ENCODE data around the gene CYFIP2. TPM values are rescaled to one million over a fixed set of nuclear protein-coding genes. Genes with fewer than 3 reads are reported as not detected.

Gene CYFIP2
- total and polyA plus RNA-seq, 2 donors from 2014 or later = 128 to 217 TPM

- no peak for FAIRE-seq
- peaks cover 0 to 34% (median 17%) of the 10 kb centered on the region in 3 donors for H3K36me3 ChIP-seq (ENCODE audit: control insufficient read depth in 2 of 3, insufficient read depth in 3 of 3, low read length in 3 of 3)
These were observed 88.9 kb downstream of the CYFIP2 start for GRCh38 chr5:157354800-157355199.

GRCh38 chr5:157356576-157356975 lies 90.7 kb downstream of the CYFIP2 start:
- H3K4me1 ChIP-seq (ENCODE audit: control insufficient read depth in 2 of 3, insufficient read depth in 2 of 3, low read depth in 1 of 3, low read length in 3 of 3) = no peaks in the 10 kb centered on the region
- H3K27me3 ChIP-seq (ENCODE audit: control insufficient read depth, insufficient read depth, low read length) = no peaks in the 10 kb centered on the region
- DNase-seq (no peak), FAIRE-seq (no peak)
- intact Hi-C loops (cut with DNase I) = no loop called here
- no peaks in the 10 kb centered on the region for H3K9me3 ChIP-seq (ENCODE audit: control insufficient read depth in 2 of 3, insufficient read depth in 1 of 3, low read length in 3 of 3)
- TF ChIP-seq CTCF (IDR thresholded peaks at IDR 0.05; ENCODE audit: borderline replicate concordance, extremely low read depth, insufficient read depth) = no peak
- H3K9ac ChIP-seq (ENCODE audit: low read length in 3 of 3) = no peak overlapping the region
- H3K4me3 ChIP-seq (ENCODE audit: low read length in 3 of 3) = no peak overlapping the region
- no peak overlapping the region for H3K27ac ChIP-seq (ENCODE audit: low read depth in 2 of 2, low read length in 2 of 2)
- H3K36me3 ChIP-seq (ENCODE audit: control insufficient read depth in 2 of 3, insufficient read depth in 3 of 3, low read length in 3 of 3) = peaks cover 0 to 51% (median 33%) of the 10 kb centered on the region in 3 donors

More at GRCh38 chr5:157354800-157355199, 88.9 kb downstream of the CYFIP2 start:
- peak; percentile 7 for TF ChIP-seq CTCF (IDR thresholded peaks at IDR 0.05; ENCODE audit: borderline replicate concordance, extremely low read depth, insufficient read depth)
- no peaks in the 10 kb centered on the region for H3K9me3 ChIP-seq (ENCODE audit: control insufficient read depth in 2 of 3, insufficient read depth in 1 of 3, low read length in 3 of 3)
- DNase-seq = peak in 1 of 5 donors; percentile 10
- no peaks in the 10 kb centered on the region for H3K27me3 ChIP-seq (ENCODE audit: control insufficient read depth, insufficient read depth, low read length)
- no peak overlapping the region for H3K27ac ChIP-seq (ENCODE audit: low read depth in 2 of 2, low read length in 2 of 2)
- no peak overlapping the region for H3K9ac ChIP-seq (ENCODE audit: low read length in 3 of 3)
- intact Hi-C loops (cut with DNase I) = no loop called here
- H3K4me3 ChIP-seq (ENCODE audit: low read length in 3 of 3) = no peak overlapping the region
- H3K4me1 ChIP-seq (ENCODE audit: control insufficient read depth in 2 of 3, insufficient read depth in 2 of 3, low read depth in 1 of 3, low read length in 3 of 3) = no peaks in the 10 kb centered on the region

- peaks cover 0 to 60% (median 33%) of the 10 kb centered on the region in 3 donors for H3K36me3 ChIP-seq (ENCODE audit: control insufficient read depth in 2 of 3, insufficient read depth in 3 of 3, low read length in 3 of 3)
- FAIRE-seq = no peak
- intact Hi-C loops (cut with DNase I) = no loop called here
- no peak for TF ChIP-seq CTCF (IDR thresholded peaks at IDR 0.05; ENCODE audit: borderline replicate concordance, extremely low read depth, insufficient read depth)
- DNase-seq = no peak
- H3K9me3 ChIP-seq (ENCODE audit: control insufficient read depth in 2 of 3, insufficient read depth in 1 of 3, low read length in 3 of 3) = no peaks in the 10 kb centered on the region
- no peak overlapping the region for H3K4me3 ChIP-seq (ENCODE audit: low read length in 3 of 3)
- no peak overlapping the region for H3K9ac ChIP-seq (ENCODE audit: low read length in 3 of 3)
- no peaks in the 10 kb centered on the region for H3K27me3 ChIP-seq (ENCODE audit: control insufficient read depth, insufficient read depth, low read length)
- no peaks in the 10 kb centered on the region for H3K4me1 ChIP-seq (ENCODE audit: control insufficient read depth in 2 of 3, insufficient read depth in 2 of 3, low read depth in 1 of 3, low read length in 3 of 3)
- H3K27ac ChIP-seq (ENCODE audit: low read depth in 2 of 2, low read length in 2 of 2) = no peak overlapping the region
These were observed 91.9 kb downstream of the CYFIP2 start for GRCh38 chr5:157357823-157358222.

GRCh38 chr5:157358871-157359270 lies 92.9 kb downstream of the CYFIP2 start:
- FAIRE-seq (no peak), DNase-seq (no peak)
- Histone ChIP-seq H3K9me3 (ENCODE audit: control insufficient read depth in 2 of 3, insufficient read depth in 1 of 3, low read length in 3 of 3) (no peaks in the 10 kb centered on the region), H3K4me3 (ENCODE audit: low read length in 3 of 3) (no peak overlapping the region), H3K4me1 (ENCODE audit: control insufficient read depth in 2 of 3, insufficient read depth in 2 of 3, low read depth in 1 of 3, low read length in 3 of 3) (no peaks in the 10 kb centered on the region), H3K36me3 (ENCODE audit: control insufficient read depth in 2 of 3, insufficient read depth in 3 of 3, low read length in 3 of 3) (peaks cover 0 to 68% (median 39%) of the 10 kb centered on the region in 3 donors), H3K27ac (ENCODE audit: low read depth in 2 of 2, low read length in 2 of 2) (no peak overlapping the region), H3K27me3 (ENCODE audit: control insufficient read depth, insufficient read depth, low read length) (no peaks in the 10 kb centered on the region), H3K9ac (ENCODE audit: low read length in 3 of 3) (no peak overlapping the region)
- intact Hi-C loops (cut with DNase I) = no loop called here
- TF ChIP-seq CTCF (IDR thresholded peaks at IDR 0.05; ENCODE audit: borderline replicate concordance, extremely low read depth, insufficient read depth) = no peak

Measured in kidney (tissue), 14 donors.